B cell (primary cell): Measurements from ENCODE around the gene ABHD17C. TPM values are rescaled to one million over a fixed set of nuclear protein-coding genes. Genes with fewer than 3 reads are reported as not detected.

ENCODE experiments used
- ATAC-seq: fragments of 200-7000 bp; cut with Tn5 transposase; one replicate; pipeline ENCODE4 v1.10.0; 2021; ENCODE audit warnings: low read depth, mild to moderate bottlenecking, moderate number of reproducible peaks, moderate library complexity
- CTCF ChIA-PET: fragments of 350-600 bp; sonication (Branson Sonifier 250); formaldehyde crosslinking; loops from one replicate; lab custom pipeline; 2021; ENCODE audit warnings: antibody characterized with exemption, inconsistent platforms; lab: Charles Lee
- POLR2A ChIA-PET: fragments of 350-600 bp; sonication (Branson Sonifier 250); formaldehyde crosslinking; loops from one replicate; lab custom pipeline; 2021; ENCODE audit warnings: antibody characterized with exemption; lab: Charles Lee
- DNase-seq: peaks from one replicate; pipeline ENCODE4 v3.0.0; 2013
- H2AFZ ChIP-seq: 2 replicates; pipeline ENCODE4 v1.6.1; 2012; ENCODE audit warnings: mild to moderate bottlenecking, low read depth, low read length; ENCODE audit not compliant: insufficient read depth, poor library complexity, severe bottlenecking
- H3K27ac ChIP-seq, 2 donors: 1 replicate in 1 of 2; 2 replicates in 1 of 2; pipeline ENCODE4 v1.5.1; 2012 to 2013; ENCODE audit warnings: low read length in 2 of 2, mild to moderate bottlenecking in 2 of 2, moderate library complexity in 1 of 2
- H3K27me3 ChIP-seq, 4 experiments: fragments of 200-600 bp in 1 of 4; sonication (generic) in 1 of 4; replicated peaks in 1 of 4; 1 replicate in 2 of 4; 2 replicates in 2 of 4; pipeline versions ENCODE4 v1.6.1 to v1.7.0; 2013 to 2016; ENCODE audit warnings: low read length in 3 of 4, mild to moderate bottlenecking in 2 of 4, mixed read lengths in 1 of 4, moderate library complexity in 1 of 4; ENCODE audit not compliant: insufficient read depth in 4 of 4, control insufficient read depth in 3 of 4; ENCODE audit errors: control extremely low read depth in 1 of 4
- H3K36me3 ChIP-seq, 2 experiments: replicated peaks in 1 of 2; 1 replicate in 1 of 2; 2 replicates in 1 of 2; pipeline versions ENCODE4 v1.6.1 to v1.7.1; 2013; ENCODE audit warnings: low read length in 1 of 2; ENCODE audit not compliant: insufficient read depth in 2 of 2, control insufficient read depth in 1 of 2; ENCODE audit errors: control extremely low read depth in 1 of 2, extremely low read depth in 1 of 2
- H3K4me1 ChIP-seq, 2 donors: fragments of 200-600 bp in 1 of 2; sonication (generic) in 1 of 2; 1 replicate in 1 of 2; 2 replicates in 1 of 2; pipeline versions ENCODE4 v1.5.1 to v1.6.1; 2013 to 2017; ENCODE audit warnings: low read length in 2 of 2; ENCODE audit not compliant: control insufficient read depth in 2 of 2, insufficient read depth in 2 of 2
- H3K4me2 ChIP-seq: replicated peaks from 2 replicates; pipeline ENCODE3; 2012; ENCODE audit warnings: mild to moderate bottlenecking, low read depth, low read length; ENCODE audit not compliant: poor library complexity, severe bottlenecking
- H3K4me3 ChIP-seq, 5 experiments: fragments of 200-600 bp in 1 of 5; sonication (generic) in 1 of 5; 1 replicate in 3 of 5; 2 replicates in 2 of 5; pipeline versions ENCODE4 v1.5.1 to v1.7.0; 2011 to 2016; ENCODE audit warnings: low read length in 4 of 5, mild to moderate bottlenecking in 4 of 5, low read depth in 2 of 5, control low read depth in 1 of 5, moderate library complexity in 1 of 5; ENCODE audit not compliant: insufficient read depth in 1 of 5; ENCODE audit errors: control extremely low read depth in 1 of 5, extremely low read depth in 1 of 5
- H3K79me2 ChIP-seq: fragments of 200-600 bp; sonication (generic); one replicate; pipeline ENCODE4 v1.6.0; 2016; ENCODE audit warnings: low read length; ENCODE audit not compliant: control insufficient read depth, insufficient read depth
- H3K9ac ChIP-seq: fragments of 200-600 bp; sonication (generic); 2 replicates; pipeline ENCODE4 v1.6.1; 2017; ENCODE audit warnings: mild to moderate bottlenecking, low read length, moderate library complexity
- H3K9me3 ChIP-seq, 3 donors: one replicate each; pipeline versions ENCODE4 v1.6.1 to v1.7.1; 2013; ENCODE audit warnings: low read length in 2 of 3; ENCODE audit not compliant: control insufficient read depth in 2 of 3, insufficient read depth in 1 of 3; ENCODE audit errors: control extremely low read depth in 1 of 3
- H4K20me1 ChIP-seq: 2 replicates; pipeline ENCODE4 v1.6.0; 2012; ENCODE audit warnings: mild to moderate bottlenecking, low read length; ENCODE audit not compliant: insufficient read depth, control insufficient read depth, poor library complexity, severe bottlenecking
- H3K27ac Mint-ChIP-seq: one replicate; pipeline ENCODE4 v1.8.0; 2021; ENCODE audit warnings: mixed read lengths
- H3K27me3 Mint-ChIP-seq: one replicate; pipeline ENCODE4 v1.8.0; 2021; ENCODE audit warnings: mixed read lengths
- H3K4me1 Mint-ChIP-seq: one replicate; pipeline ENCODE4 v1.8.0; 2021; ENCODE audit warnings: mixed read lengths
- H3K4me3 Mint-ChIP-seq: one replicate; pipeline ENCODE4 v1.8.0; 2021; ENCODE audit warnings: mixed read lengths
- H3K9me3 Mint-ChIP-seq: one replicate; pipeline ENCODE4 v1.8.0; 2022; ENCODE audit warnings: mixed read lengths; ENCODE audit not compliant: insufficient read depth
- EZH2 ChIP-seq: IDR thresholded peaks from 2 replicates; pipeline ENCODE4 v1.6.1; 2012; ENCODE audit warnings: borderline replicate concordance, low read depth, mild to moderate bottlenecking, moderate library complexity, low read length; ENCODE audit not compliant: insufficient read depth, poor library complexity, severe bottlenecking
- WGBS: methylation state at CpG from one replicate; pipeline ENCODE4 v1.1.5; 2013; ENCODE audit warnings: missing lambda C conversion rate; ENCODE audit not compliant: insufficient coverage; 5-methylcytosine and 5-hydroxymethylcytosine counted together
- intact Hi-C: fragments of 100-400 bp; cut with micrococcal nuclease; formaldehyde crosslinking; loops from one replicate; pipeline ENCODE4 v1.10.0; 2022
- polyA plus RNA-seq: library from polyadenylated mRNA; depleted of rRNA; stranded (reverse); fragments of >200 nt; gene quantifications from 2 replicates; pipeline ENCODE4 v1.2.3, GENCODE V29; 2012
- total RNA-seq, 2 donors: library from RNA; stranded (reverse); fragments of 120-200 nt in 1 of 2; gene quantifications; 1 replicate in 1 of 2; 2 replicates in 1 of 2; pipeline versions ENCODE4 v1.2.3 to v1.2.4, GENCODE V29; 2013 to 2022
- TF ChIP-seq, protein P1 (sequence below): fragments of 200-600 bp; IDR thresholded peaks from one replicate; pipeline ENCODE4 v1.8.0; 2022; ENCODE audit warnings: antibody characterized with exemption, mild to moderate bottlenecking

Gene ABHD17C
- total and polyA plus RNA-seq, 2 donors (not counting 1 experiment from before 2014, with no cell fraction given) = 0.78 to 1.9 TPM

DNA sequence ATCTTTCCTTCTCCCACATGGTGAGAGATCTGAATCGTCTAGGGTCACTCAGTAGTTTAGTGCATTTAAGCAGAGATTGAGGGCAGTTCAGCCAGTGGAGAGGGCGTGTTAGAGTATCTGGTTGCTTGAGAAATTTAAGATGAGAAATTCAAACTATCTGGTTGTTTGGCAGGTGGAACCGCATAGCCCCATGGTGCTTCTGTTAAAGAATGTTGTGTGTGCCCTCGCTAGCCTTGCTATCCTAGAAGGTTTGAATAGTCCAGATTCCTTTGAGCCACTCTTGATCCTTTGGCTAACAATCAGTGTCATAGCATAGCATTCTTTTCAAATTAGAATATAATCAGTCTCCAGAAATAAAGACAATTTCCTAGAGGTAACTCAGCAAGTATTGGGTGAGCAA, 32.1 kb downstream of the ABHD17C start:
- ATAC-seq (no peak), DNase-seq (no peak)
- Histone ChIP-seq H3K27ac (no peak overlapping the region), H2AFZ (no peak overlapping the region), H3K9me3 (peaks cover 0 to 4% (median 0%) of the 10 kb centered on the region in 3 donors), H3K27me3 (no peaks in the 10 kb centered on the region), H3K9ac (no peak overlapping the region), H3K4me2 (no peak overlapping the region), H3K79me2 (no peaks in the 10 kb centered on the region), H4K20me1 (no peaks in the 10 kb centered on the region), H3K36me3 (no peaks in the 10 kb centered on the region), H3K4me1 (no peaks in the 10 kb centered on the region), H3K4me3 (no peak overlapping the region)
- H3K27ac Mint-ChIP-seq = no peak overlapping the region
- ChIA-PET CTCF (no interaction called here), POLR2A (no interaction called here)
- H3K27me3 Mint-ChIP-seq = no peaks in the 10 kb centered on the region
- intact Hi-C loops = no loop called here
- H3K4me1 Mint-ChIP-seq = no peaks in the 10 kb centered on the region
- H3K4me3 Mint-ChIP-seq = no peak overlapping the region
- TF ChIP-seq EZH2 = no peak
- TF ChIP-seq, protein P1, sequence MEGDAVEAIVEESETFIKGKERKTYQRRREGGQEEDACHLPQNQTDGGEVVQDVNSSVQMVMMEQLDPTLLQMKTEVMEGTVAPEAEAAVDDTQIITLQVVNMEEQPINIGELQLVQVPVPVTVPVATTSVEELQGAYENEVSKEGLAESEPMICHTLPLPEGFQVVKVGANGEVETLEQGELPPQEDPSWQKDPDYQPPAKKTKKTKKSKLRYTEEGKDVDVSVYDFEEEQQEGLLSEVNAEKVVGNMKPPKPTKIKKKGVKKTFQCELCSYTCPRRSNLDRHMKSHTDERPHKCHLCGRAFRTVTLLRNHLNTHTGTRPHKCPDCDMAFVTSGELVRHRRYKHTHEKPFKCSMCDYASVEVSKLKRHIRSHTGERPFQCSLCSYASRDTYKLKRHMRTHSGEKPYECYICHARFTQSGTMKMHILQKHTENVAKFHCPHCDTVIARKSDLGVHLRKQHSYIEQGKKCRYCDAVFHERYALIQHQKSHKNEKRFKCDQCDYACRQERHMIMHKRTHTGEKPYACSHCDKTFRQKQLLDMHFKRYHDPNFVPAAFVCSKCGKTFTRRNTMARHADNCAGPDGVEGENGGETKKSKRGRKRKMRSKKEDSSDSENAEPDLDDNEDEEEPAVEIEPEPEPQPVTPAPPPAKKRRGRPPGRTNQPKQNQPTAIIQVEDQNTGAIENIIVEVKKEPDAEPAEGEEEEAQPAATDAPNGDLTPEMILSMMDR = no peak
- WGBS = 96% methylated on average over 3 of the region's 4 CpGs
- peaks cover 2% of the 10 kb centered on the region for H3K9me3 Mint-ChIP-seq

DNA sequence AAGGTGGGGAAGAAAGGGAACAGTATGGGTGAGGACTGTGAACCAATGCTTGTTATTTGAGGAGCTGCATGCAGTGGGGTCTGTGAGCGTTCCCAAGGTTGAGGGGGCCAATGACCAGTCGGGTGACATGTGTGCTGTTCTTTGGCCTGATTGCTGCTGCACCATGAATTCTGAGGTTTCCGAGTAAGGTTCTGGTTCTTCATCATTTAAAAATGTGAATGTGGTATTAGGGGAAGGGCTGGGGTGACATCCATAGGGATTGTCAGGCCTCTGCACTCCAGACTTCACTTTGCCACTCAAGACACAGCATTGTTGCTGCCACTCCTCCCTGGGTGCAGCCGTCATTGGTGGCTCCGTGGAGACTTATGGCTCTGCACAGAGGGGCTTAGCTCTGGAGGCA, 32.5 kb downstream of the ABHD17C start:
- intact Hi-C loops = no loop called here
- POLR2A ChIA-PET = no interaction called here
- no peaks in the 10 kb centered on the region for H3K79me2 ChIP-seq

More for the DNA sequence above, 32.5 kb downstream of the ABHD17C start:
- Mint-ChIP-seq H3K27ac (no peak overlapping the region), H3K4me3 (no peak overlapping the region), H3K4me1 (no peaks in the 10 kb centered on the region), H3K9me3 (peaks cover 2% of the 10 kb centered on the region), H3K27me3 (no peaks in the 10 kb centered on the region)
- no peak for TF ChIP-seq EZH2
- TF ChIP-seq, protein P1 = no peak
- ATAC-seq = no peak
- Histone ChIP-seq H3K4me3 (no peak overlapping the region), H3K4me1 (no peaks in the 10 kb centered on the region), H3K9me3 (peaks cover 0 to 4% (median 0%) of the 10 kb centered on the region in 3 donors), H3K9ac (no peak overlapping the region), H3K27me3 (no peaks in the 10 kb centered on the region), H3K36me3 (no peaks in the 10 kb centered on the region), H3K4me2 (no peak overlapping the region), H2AFZ (no peak overlapping the region), H3K27ac (no peak overlapping the region), H4K20me1 (no peaks in the 10 kb centered on the region)
- 96% methylated on average over 4 of the region's 5 CpGs for WGBS
- CTCF ChIA-PET = no interaction called here
- no peak for DNase-seq
